DMS53 (cell line): ENCODE data around the gene VMP1.
A peak's percentile ranks its signal among the peaks of the same experiment; 100 is the strongest.

Experiments
- DNase-seq: peaks from one replicate; lab custom pipeline; 2025; lab: John Stamatoyannopoulos, UW

VMP1 gene

DNA sequence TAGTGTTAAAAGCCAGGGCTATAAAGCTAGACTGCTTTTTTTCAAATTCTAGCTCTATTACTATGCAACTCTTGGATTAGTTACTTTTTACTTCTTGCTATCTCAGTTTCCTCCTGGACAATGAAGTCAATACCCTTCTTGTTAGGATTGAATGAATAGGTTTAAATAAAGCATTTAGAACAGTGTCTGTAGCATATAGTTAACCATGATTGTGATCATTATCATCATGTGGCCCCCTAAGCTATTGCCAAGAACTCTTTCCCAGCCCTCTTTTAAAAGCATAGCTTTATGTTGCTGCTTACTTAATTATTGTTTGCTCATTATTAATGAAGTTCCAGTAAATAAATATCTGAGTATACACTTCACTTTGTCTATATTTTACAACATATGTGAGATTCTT, 4.5 kb downstream of the VMP1 start:
- DNase-seq = no peak

DNA sequence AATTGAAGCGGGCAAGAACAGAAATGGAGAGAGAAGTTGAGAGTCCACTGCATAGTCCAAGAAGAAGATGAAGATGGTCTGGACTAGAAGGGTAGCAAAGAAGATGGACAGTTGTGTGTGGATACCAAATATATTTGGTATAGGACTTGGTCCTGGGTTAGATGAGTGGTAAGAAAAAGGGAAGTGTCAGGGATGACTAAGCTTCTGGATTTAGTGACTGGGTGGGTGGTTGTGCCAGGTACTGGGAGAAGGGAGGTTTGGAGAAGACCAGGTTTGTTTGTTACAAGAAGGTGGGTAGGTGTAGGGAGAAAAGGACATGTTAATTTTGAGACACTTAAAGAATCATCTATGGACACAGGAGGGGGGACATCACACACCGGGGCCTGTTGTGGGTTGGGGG, 5.4 kb downstream of the VMP1 start:
- DNase-seq = no peak

DNA sequence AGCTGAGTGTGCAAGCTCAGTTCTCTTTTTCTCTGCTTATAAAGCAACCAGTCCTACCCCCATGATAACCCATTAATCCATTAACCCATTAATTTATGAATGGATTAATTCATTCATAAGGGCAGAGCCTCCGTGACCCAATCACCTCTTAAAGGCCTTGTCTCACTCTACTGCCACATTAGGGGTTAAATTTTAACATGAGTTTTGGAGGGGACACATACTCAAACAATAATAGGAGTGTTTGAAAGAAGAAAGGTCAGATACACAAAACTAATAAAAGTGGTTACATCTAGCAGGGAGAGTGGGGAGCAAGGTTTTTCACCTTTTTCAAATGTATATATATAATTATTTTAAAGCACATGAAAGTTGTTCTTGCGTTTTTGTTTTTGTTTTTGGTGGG, 6.8 kb downstream of the VMP1 start:
- no peak for DNase-seq

- no peak for DNase-seq
Measured at GRCh38 chr17:59716427-59716826, 9.0 kb downstream of the VMP1 start.

GRCh38 chr17:59719526-59719925, 12.1 kb downstream of the VMP1 start:
- DNase-seq = no peak

DNA sequence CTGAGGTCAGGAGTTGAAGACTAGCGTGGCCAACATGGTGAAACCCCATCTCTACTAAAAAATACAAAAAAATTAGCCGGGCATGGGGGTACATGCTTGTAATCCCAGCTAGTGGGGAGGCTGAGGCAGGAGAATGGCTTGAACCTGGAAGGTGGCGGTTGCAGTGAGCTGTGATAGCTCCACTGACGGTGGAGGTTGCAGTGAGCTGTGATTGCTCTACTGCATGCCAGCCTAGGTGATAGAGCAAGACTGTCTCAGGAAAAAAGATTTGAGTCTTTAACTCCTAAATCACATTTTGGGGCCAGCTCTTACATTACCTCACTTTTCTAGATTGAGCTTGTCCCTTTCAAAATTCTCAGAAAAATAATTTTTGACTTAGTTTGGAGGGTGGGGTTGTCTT, 15.2 kb downstream of the VMP1 start:
- no peak for DNase-seq

DNA sequence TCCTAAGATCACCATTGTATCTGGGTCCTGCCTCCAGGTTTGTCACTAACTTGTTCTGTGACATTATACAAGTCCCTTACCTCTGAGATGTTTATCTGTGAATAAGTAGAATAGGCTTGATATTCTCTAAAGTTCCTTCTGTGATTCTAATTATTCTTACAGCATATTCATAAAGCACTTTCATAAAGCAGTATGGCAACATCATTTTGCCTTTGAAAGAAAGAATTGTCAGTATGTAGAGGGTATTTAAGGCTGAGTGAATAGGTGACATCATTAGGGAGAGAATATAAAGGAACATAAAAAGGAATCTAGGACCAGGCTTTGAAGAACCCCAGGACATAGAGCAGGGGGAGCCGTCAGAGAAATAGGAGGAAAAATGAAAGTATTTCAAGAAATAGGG, 15.6 kb downstream of the VMP1 start:
- DNase-seq = no peak

GRCh38 chr17:59723607-59724006, 16.2 kb downstream of the VMP1 start:
- DNase-seq = no peak

DNA sequence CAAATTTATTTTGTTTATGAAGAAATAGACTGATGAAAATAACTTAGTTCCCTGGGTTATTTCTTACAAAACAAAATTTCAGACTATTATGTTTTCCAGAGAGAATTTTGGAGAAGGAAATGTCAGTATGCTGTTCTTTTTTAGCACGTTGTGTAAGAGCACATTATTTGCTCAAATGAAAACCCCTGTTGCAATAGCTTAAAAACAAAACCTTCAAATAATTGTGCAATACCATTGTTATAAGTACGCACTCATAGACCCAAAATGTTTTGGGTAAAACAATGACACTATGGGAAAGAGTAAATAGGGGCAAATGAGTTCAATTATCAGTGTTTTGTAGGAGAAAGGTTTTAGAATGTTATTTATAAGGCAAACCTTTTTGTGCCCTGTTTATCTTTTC, 18.2 kb downstream of the VMP1 start:
- no peak for DNase-seq

DNA sequence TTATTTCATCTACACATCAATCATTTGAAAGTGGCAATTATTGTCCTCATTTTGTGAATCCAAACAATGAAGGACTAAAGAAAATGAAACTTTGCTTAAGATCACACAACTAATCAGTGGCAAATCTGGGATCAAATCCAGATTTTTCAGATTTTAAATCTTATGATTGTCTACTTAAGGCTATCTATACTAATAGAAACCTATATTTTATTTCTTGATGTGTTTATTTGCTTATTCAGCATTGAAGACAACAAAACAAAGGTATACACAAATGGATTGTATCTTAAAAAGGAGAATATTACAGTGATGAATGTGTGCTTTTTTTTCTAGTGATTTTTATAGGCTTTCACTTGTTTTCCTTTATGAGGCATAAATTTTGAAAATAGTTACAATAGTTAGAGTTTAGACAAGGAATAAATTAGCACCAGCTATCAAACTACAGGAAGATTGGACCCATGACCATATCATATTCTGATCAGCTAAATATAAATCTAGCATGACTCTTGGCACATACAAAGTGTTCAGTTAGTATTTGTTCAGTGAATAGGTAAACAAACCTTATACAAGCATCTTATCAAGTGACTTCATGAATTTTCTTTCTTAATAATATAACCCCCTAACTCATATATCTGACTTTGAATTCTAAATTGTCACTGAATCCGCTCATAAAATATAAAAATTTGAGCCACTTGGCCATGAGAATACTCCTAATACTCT, 20.5 kb downstream of the VMP1 start:
- DNase-seq = peak; percentile 25

- DNase-seq = no peak
Measured at GRCh38 chr17:59730268-59730834, 22.9 kb downstream of the VMP1 start.

GRCh38 chr17:59733697-59734096, 26.2 kb downstream of the VMP1 start:
- no peak for DNase-seq

DNA sequence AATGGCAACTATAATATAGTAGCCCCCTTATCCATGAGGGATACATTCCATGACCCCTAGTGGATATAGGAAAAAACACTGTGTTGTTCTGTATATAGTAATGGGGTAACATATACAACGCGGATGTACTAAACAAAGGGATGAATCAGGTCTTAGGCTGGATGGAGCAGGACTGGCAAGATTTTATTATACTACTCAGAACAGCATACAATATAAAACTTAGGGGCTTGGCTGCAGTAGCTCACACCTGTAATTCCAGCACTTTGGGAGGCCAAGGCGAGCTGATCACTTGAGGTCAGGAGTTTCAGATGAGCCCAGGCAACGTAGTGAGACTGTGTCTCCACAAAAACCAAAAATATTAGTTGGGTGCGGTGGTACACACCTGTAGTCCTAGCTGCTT, 26.8 kb downstream of the VMP1 start:
- DNase-seq = no peak

GRCh38 chr17:59737324-59737723, 29.9 kb downstream of the VMP1 start:
- DNase-seq = no peak

- DNase-seq = no peak
Measured at GRCh38 chr17:59743842-59744241, 36.4 kb downstream of the VMP1 start.

- DNase-seq = no peak
Measured at GRCh38 chr17:59745040-59745439, 37.6 kb downstream of the VMP1 start.

GRCh38 chr17:59746849-59747445, 39.5 kb downstream of the VMP1 start:
- DNase-seq = peak; percentile 65

GRCh38 chr17:59748591-59748990, 41.1 kb downstream of the VMP1 start:
- no peak for DNase-seq

DNA sequence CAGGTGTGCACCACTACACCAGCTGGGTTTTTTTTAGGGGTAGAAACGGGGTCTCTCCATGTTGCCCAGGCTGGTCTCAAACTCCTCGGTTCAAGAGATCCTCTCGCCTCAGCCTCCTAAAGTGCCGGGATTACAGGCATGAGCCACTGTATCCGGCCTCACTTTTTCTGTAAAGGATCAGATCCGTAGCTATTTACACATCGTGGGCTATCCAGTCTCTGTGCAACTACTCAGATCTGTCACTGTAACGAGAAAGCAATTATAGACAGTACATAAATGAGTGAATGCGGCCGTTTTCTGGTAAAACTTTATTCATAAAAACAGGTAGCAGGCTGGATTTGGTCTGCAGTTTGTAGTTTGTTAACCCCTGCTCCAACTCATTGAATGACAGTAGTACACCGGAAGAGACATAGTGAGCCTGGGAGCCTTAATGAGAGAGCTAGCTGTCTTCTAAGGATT, 44.5 kb downstream of the VMP1 start:
- DNase-seq = no peak

DNA sequence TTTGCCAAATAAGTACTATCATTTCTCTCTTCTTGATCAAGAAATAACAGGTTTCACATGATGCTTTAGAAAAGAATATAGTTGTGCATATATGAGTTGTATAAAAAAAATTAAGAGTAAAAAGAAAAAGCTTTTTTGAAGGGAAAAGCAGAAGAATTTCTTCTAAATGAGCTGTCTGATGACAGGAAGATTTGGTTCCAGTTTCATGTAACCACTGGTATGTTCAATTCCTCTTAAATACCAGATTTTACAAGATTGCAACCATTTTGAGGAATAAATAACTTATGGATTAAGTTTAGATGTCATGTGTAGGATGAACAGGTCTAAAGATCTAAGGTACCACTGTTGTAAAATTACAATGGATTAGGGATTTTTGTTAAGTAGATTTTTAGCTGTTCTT, 45.0 kb downstream of the VMP1 start:
- no peak for DNase-seq

DNA sequence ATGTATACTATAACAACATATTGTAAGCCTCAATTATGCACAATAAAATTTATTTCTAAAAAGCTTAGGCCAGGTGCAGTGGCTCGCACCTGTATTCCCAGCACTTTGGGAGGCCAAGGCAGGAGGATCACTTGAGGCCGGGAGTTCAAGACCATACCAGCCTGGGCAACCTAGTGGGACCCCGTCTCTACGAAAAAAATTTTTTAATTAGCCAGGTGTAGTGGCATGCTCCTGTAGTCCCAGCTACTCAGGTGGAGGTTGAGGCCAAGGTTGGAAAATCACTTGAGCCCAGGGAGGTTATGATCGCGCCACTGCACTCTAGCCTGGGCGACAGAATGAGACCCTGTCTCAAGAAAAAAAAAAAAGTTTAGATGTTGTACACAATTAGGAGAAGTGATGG, 45.5 kb downstream of the VMP1 start:
- no peak for DNase-seq

- DNase-seq = peak; percentile 85
Measured at GRCh38 chr17:59753522-59754467, 46.3 kb downstream of the VMP1 start.

GRCh38 chr17:59754552-59754951, 47.1 kb downstream of the VMP1 start:
- DNase-seq = peak; percentile 84
